ENCODE measurements around the gene CC2D1A.
A peak's percentile ranks its signal among the peaks of the same experiment; 100 is the strongest.

Gene CC2D1A

DNA sequence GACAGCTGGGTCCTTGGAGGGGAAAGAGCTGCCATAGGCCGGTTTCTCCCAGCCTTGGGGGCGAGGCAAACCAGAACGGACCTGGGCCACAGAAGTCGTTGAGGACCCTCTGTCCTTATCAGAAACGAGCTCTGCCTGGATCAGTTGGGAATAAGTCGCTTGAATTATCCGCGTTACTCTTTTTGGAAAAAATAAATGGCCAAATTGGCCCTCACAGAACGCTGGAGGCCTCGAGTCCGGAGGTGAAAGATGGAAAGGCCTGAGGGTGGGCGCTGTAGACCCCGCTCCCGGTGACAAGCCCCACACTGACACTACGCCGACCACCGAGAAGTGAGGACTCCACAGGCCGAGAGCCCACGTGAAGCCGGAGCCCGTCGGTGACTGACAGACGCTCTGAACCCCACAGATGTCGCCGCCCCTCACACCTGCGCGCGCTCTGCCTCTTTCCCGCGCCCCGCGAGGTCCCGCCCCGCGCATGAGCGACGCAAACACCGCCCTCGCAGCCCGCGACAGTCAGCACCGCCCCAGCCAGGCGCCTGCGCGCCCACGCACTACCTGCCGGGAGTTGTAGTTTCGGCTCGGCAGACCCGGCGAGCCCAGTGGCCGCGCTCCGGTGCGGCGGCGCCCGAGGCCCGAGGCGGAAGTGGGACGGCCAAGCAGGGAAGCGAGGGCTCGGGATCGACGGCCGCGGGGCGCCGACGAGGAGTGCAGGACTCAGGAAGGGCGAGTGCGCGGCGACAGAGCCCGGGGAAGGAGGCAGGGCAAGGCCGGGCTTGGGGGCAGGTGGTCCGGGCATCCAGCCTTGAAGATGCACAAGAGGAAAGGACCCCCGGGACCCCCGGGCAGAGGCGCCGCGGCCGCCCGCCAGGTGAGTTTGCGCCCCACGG is at the start of gene CC2D1A, which contains the start of gene BRME1:
Gene CC2D1A (plus strand): TSS at position 568 of the 887 bp plus-strand sequence. CDS start 241 bp downstream, at position 809.
Gene BRME1 (minus strand): TSS at position 484 of the 887 bp plus-strand sequence. CDS start 1,225 bp downstream, outside the sequence.
- in situ Hi-C loops (cut with MboI; ENCODE audit: low pct_unique_long_range_greater_than_20kb, low sequenced_read_pairs, unreplicated experiment) = no loop called here
- TF ChIP-seq, protein P1, sequence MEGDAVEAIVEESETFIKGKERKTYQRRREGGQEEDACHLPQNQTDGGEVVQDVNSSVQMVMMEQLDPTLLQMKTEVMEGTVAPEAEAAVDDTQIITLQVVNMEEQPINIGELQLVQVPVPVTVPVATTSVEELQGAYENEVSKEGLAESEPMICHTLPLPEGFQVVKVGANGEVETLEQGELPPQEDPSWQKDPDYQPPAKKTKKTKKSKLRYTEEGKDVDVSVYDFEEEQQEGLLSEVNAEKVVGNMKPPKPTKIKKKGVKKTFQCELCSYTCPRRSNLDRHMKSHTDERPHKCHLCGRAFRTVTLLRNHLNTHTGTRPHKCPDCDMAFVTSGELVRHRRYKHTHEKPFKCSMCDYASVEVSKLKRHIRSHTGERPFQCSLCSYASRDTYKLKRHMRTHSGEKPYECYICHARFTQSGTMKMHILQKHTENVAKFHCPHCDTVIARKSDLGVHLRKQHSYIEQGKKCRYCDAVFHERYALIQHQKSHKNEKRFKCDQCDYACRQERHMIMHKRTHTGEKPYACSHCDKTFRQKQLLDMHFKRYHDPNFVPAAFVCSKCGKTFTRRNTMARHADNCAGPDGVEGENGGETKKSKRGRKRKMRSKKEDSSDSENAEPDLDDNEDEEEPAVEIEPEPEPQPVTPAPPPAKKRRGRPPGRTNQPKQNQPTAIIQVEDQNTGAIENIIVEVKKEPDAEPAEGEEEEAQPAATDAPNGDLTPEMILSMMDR (IDR thresholded peaks at IDR 0.05; ENCODE audit: extremely low read depth, insufficient read depth, missing control alignments) = no peak
- peak; percentile 100 for DNase-seq (ENCODE audit: low spot score)

DNA sequence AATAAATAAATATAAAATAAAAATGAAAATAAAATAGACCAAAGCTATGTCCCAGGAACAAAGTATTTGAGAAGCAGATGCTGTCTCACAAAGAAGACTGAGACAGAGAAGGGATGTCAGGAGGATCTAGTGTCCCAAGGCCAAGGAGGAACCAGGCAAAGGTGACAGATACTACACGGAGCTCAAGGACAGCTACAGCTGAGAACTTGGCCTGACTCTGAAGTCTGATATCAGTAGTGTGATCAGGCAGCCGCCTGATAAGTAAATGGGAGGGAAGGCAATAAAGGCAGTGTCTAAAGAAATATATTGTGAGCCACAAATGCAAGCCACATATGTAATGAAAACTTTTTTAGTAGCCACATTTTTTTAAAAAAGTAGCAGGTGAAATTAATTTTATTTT is 49.5 kb upstream of the CC2D1A start:
- in situ Hi-C loops (cut with MboI; ENCODE audit: low pct_unique_long_range_greater_than_20kb, low sequenced_read_pairs, unreplicated experiment) = loop anchor here (10.0 kb wide), 1 partner anchor 72 kb away; no protein-coding TSS in a partner anchor
- TF ChIP-seq, protein P1 (IDR thresholded peaks at IDR 0.05; ENCODE audit: extremely low read depth, insufficient read depth, missing control alignments) = no peak
- no peak for DNase-seq (ENCODE audit: low spot score)

DNA sequence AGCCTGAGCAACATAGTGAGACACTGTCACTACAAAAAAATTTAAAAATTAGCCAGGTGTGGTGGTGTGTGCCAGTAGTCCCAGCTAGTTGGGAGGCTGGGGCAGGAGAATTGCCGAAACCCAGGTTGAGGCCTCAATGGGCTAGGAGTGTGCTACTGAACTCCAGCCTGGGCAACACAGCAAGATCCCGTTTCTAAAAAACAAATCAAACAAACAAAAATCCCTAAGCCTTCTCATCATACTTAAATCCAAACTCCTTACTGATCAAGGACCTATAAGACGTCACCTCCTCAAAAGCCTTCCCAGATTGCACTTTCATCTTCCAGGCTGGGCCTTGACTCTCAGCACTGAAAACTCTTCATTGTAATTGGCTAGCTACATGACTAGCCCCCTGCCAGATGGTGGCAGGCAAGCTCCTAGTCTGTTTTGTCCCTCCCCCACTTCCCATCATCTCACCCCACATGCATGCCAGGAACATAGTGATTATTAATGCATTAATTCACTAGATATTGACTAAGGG is 46.6 kb upstream of the CC2D1A start:
- DNase-seq (ENCODE audit: low spot score) = no peak
- in situ Hi-C loops (cut with MboI; ENCODE audit: low pct_unique_long_range_greater_than_20kb, low sequenced_read_pairs, unreplicated experiment) = loop anchor here (10.0 kb wide), 1 partner anchor 75 kb away; no protein-coding TSS in a partner anchor
- TF ChIP-seq, protein P1 (IDR thresholded peaks at IDR 0.05; ENCODE audit: extremely low read depth, insufficient read depth, missing control alignments) = no peak

DNA sequence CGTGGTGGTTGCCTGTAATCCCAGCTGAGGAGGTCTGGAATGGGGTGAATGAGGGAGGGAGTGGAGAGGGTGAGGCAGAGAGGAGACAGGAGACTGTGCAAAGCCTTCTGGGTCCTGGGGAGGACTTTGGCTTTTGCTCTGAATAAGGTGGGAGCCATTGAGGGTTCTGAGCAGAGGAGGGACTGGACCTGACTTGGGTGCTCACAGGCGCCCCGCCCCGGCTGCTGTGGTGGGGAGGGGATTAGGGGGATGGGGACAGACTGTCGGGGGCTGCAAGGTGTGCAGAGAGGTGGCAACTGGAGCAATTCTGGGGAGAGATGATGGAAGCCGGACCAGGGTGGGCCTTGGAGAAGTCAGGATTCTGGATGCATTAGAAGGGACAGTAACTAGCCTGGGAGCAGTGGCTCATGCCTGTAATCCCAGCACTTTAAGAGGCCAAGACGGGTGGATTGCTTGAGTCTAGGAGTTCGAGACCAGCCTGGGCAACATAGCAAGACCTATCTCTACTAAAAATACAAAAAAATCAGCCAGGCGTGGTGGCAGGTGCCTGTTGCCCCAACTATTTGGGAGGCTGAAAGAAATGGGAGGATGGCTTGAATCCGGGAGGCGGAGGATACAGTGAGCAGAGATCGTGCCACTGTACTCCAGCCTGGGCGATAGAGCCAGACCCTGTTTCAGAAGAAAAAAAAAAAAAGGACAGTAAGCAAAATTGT is 45.2 kb upstream of the CC2D1A start:
- no peak for DNase-seq (ENCODE audit: low spot score)
- TF ChIP-seq, protein P1 (IDR thresholded peaks at IDR 0.05; ENCODE audit: extremely low read depth, insufficient read depth, missing control alignments) = no peak
- in situ Hi-C loops (cut with MboI; ENCODE audit: low pct_unique_long_range_greater_than_20kb, low sequenced_read_pairs, unreplicated experiment) = no loop called here

DNA sequence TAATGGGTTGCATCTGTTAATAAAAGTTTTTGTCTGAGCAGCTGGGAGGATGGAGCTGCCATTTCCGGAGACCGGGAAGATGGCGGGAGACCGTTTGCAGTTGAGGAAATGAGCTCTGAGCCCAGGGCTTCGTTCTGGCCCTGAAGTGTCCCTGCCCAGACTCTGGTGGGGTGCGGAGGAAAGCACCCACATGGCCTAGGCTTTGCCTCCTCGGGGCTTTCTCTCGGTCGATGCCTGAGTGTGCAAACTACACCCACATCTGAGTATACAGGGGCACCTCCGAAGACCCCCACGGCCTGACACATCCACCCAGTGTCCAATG is 44.6 kb upstream of the CC2D1A start:
- TF ChIP-seq, protein P1 (IDR thresholded peaks at IDR 0.05; ENCODE audit: extremely low read depth, insufficient read depth, missing control alignments) = no peak
- peak; percentile 67 for DNase-seq (ENCODE audit: low spot score)
- in situ Hi-C loops (cut with MboI; ENCODE audit: low pct_unique_long_range_greater_than_20kb, low sequenced_read_pairs, unreplicated experiment) = no loop called here

DNA sequence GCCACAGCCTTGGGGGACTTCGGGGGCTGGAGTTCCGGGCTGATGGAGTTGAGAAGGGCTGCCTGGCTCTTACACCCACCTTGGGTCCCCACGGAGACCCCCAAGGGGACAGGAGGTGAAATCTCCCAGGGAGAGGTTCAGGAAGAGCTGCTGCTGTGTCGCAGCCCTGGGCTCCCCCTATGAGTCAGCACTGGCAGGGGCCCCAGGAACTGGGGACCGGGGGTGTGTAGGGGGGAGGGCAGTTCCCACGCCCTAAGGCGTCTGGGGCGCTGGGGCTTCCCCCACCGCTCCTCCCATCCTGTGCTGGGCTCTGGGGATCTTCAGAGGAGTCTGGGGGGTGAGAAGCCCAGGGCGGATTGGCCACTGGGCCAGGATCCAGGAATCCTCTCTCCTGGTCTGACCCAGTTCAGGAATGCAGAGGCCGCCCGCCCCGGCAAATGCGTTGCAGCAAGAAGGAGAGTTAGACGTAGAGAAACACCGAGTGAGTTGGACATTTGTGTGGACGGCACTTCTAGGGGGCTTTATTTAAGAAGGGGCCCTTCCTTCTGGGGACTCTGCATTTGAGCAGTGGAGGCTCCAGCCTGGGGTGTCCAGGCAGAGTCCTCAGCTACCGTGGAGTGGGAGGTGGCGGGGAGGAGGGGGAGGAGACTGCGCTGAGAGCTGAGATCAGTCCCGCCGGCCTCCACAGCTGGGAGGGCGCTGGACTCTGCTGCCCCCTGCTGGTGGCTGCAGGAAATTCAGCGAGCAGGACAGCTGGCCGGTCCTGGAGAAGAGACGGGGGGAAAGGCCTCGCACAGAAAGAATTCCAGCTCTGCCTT is 44.1 kb upstream of the CC2D1A start:
- peak; percentile 91 for DNase-seq (ENCODE audit: low spot score)
- TF ChIP-seq, protein P1 (IDR thresholded peaks at IDR 0.05; ENCODE audit: extremely low read depth, insufficient read depth, missing control alignments) = peak; percentile 99
- in situ Hi-C loops (cut with MboI; ENCODE audit: low pct_unique_long_range_greater_than_20kb, low sequenced_read_pairs, unreplicated experiment) = no loop called here

All from GM13977 (cell line).